WERI-Rb-1 (cell line): ENCODE data around the gene GPC1.

Source experiments
- DNase-seq: peaks from one replicate; pipeline ENCODE4 v3.0.0-alpha.2; 2020
- H3K27ac ChIP-seq: fragments of 250-450 bp; sonication (Bioruptor Pico); 2 replicates; pipeline ENCODE4 v1.5.1; 2020; ENCODE audit warnings: mild to moderate bottlenecking, moderate library complexity
- H3K27me3 ChIP-seq: fragments of 250-450 bp; sonication (Bioruptor Pico); 2 replicates; pipeline ENCODE4 v1.5.1; 2021; ENCODE audit warnings: mild to moderate bottlenecking, low read depth, moderate library complexity; ENCODE audit not compliant: insufficient read depth, severe bottlenecking
- H3K36me3 ChIP-seq: fragments of 250-450 bp; sonication (Bioruptor Pico); 2 replicates; pipeline ENCODE4 v1.5.1; 2020; ENCODE audit warnings: mild to moderate bottlenecking, moderate library complexity
- H3K4me3 ChIP-seq: 2 replicates; pipeline ENCODE4 v1.5.1; 2011; ENCODE audit warnings: low read depth, mild to moderate bottlenecking, control low read depth, low read length
- H3K9me3 ChIP-seq: fragments of 250-450 bp; sonication (Bioruptor Pico); 2 replicates; pipeline ENCODE4 v1.5.1; 2021; ENCODE audit warnings: mild to moderate bottlenecking, moderate library complexity; ENCODE audit not compliant: severe bottlenecking
- TF ChIP-seq, protein P1 (sequence below): IDR thresholded peaks from 2 replicates; pipeline ENCODE4 v1.5.1; 2011; ENCODE audit warnings: low read depth, mild to moderate bottlenecking, control low read depth, inconsistent platforms, low read length

Gene GPC1

DNA sequence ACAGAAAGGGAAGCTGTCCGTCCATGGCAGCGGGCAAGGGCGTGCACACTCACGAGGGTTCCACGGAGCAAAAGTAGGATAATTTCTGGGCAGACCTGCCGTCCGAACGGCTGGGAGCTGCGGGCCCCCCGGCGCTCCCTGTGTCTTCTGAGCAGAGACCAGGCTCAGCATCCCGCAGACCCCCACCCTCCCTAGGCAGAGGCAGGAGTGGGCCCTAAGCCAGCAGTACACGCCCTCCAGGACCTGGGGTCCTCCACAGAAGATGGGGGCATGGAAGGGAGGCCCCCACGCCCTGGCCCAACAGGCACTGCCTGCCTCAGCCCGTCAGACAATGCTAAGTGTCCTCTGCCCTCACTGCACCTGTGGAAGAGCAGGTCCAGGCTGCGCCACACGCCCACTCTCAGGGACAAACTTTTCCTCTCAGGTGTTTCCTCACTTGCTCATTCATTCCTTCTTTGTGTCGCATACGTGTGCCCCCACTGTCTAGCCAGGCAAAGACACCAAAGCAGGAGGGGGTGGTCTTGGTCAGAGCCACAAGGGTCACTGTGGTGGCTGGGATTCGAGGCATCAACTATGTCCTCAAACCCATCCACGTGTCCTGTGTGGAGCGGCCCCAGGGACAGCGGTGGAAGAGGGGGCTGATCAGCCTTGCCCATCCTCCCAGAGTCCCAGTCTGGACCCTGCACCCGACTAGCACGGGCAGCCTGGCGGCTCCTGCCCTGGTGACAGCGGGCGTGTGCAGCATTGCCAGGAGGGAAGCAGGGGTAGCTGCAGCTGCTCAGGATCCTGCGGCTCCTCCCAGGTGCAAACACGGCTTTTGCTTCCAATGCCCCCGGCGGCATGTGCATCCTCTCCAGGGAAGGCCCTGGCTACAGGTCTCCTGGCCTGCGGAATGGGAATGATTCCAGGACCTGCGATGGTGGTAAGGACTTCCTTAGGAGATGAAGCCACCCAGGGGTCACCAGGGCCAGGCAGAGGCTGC, 2.4 kb upstream of the GPC1 start:
- Histone ChIP-seq H3K27ac (no peak overlapping the region), H3K9me3 (no peaks in the 10 kb centered on the region), H3K27me3 (no peaks in the 10 kb centered on the region), H3K36me3 (no peaks in the 10 kb centered on the region), H3K4me3 (no peak overlapping the region)
- peak; percentile 4 for DNase-seq
- TF ChIP-seq, protein P1, sequence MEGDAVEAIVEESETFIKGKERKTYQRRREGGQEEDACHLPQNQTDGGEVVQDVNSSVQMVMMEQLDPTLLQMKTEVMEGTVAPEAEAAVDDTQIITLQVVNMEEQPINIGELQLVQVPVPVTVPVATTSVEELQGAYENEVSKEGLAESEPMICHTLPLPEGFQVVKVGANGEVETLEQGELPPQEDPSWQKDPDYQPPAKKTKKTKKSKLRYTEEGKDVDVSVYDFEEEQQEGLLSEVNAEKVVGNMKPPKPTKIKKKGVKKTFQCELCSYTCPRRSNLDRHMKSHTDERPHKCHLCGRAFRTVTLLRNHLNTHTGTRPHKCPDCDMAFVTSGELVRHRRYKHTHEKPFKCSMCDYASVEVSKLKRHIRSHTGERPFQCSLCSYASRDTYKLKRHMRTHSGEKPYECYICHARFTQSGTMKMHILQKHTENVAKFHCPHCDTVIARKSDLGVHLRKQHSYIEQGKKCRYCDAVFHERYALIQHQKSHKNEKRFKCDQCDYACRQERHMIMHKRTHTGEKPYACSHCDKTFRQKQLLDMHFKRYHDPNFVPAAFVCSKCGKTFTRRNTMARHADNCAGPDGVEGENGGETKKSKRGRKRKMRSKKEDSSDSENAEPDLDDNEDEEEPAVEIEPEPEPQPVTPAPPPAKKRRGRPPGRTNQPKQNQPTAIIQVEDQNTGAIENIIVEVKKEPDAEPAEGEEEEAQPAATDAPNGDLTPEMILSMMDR: no peak

DNA sequence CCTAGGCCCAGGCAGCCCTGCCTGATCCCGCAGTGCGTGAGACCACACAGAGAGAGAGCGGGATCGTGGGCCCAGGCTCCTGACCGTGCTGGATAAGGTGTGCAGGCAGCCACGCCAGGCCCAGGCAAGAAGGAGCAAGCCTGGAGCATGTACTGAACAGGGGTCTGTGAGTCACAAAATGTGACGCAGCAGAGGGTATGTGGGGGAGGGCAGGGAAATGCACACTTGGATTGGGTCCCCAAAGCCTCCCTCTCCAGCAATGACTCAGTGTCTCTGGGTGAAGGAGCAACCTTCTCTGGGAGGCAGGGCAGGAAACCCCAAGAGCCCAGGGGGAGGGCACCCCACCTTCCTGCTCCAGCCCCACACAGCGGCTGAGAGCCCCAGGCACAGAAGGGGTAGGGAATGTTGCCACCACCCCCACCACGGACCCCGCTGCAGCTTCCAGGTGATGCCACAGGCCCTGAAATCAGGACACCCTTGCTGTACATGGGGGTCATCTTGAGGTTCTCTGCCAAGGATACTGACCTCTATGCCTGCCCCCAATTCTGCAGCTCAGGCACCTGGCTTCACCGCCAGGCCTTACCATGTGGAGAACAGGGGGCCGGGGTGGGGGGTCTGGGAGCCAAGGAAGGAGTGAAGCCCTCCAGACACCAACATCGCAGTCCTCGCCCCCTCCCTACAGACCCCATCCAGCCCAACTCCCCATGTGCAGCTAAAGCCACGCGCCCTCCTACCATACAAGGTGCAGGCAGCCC, 1.3 kb upstream of the GPC1 start:
- DNase-seq: peak; percentile 8
- TF ChIP-seq, protein P1: no peak
- Histone ChIP-seq H3K27me3 (no peaks in the 10 kb centered on the region), H3K4me3 (peak overlapping the region; percentile 51), H3K27ac (no peak overlapping the region), H3K9me3 (no peaks in the 10 kb centered on the region), H3K36me3 (no peaks in the 10 kb centered on the region)

DNA sequence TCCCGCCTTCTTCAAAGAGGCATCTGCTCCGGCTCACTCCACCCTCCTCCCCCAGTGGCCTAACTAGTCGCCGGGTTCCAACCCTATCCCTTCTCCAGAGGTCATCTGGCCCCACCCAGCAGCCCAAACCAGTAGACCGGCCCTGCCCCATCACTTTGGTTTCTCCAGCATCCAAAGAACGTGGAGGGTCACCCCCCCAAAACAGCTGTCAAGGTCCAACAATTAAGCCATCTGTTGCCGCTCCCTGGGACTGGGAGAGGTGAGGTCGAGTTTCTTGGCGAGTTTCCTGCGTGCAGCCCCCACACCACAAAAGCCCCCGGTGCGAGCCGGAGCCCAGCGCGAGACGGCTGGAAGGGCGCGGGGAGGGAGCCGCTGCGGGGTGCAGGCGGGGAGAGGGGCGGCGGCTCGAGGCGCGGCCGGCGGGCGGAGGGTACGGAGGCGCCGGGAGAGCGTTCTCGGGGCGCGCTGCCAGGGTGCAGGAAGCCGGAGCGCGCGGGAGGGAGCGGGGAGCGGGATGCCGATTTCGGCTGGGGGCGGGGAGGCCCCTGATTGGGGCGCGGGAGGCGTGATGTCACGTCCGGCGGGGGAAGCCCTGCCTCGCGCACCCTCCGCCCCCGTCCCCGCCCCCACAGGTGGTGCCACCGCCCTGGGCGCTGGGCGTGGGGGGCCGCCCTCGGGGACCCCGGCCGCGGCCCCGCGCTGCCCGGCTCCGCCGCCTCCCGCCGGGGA, 571 bp upstream of the GPC1 start:
- peak; percentile 95 for DNase-seq
- Histone ChIP-seq H3K9me3 (no peaks in the 10 kb centered on the region), H3K27me3 (no peaks in the 10 kb centered on the region), H3K36me3 (no peaks in the 10 kb centered on the region), H3K4me3 (peak overlapping the region; percentile 51), H3K27ac (peak overlapping the region; percentile 73)
- TF ChIP-seq, protein P1: no peak

DNA sequence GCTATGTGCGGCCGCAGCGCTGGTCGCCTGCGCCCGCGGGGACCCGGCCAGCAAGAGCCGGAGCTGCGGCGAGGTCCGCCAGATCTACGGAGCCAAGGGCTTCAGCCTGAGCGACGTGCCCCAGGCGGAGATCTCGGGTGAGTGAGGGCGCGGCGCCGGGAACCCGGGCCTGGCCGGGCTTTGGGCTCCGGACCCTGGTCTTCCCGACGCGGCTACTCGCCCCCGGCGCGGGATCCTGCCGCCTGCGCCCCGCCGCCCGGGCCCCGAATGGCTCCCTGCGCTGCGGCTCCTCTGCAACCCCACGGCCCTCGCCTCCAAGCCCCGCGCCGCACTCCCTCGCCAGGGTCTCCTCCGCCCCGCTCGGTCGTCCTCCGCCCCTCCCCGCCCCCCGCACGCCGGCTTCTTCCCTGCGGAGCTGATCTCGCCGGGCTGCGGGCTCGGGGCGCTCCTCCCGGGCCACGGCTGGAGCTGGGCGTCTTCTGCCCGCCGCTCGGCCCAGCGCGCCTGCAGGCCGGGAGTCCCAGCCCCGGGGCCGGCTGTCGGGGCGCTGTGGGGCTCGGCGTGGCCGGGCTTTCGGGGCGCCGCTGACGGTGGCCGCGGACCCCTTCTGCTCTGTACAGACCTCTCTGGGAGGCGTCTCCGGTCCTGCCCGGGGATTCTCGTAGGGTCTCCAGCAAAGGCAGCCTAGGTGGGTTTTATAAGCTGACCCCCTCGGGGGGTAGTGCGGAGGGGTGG, 652 bp downstream of the GPC1 start:
- peak overlapping the region; percentile 57 for H3K4me3 ChIP-seq
- DNase-seq: peak; percentile 32

More for the DNA sequence above, 652 bp downstream of the GPC1 start:
- Histone ChIP-seq H3K27ac (peak overlapping the region; percentile 87), H3K9me3 (no peaks in the 10 kb centered on the region), H3K27me3 (no peaks in the 10 kb centered on the region), H3K36me3 (no peaks in the 10 kb centered on the region)
- TF ChIP-seq, protein P1: no peak
